ENCODE results near the gene WFIKKN1.

The WFIKKN1 gene

GRCh38 chr16:637081-638018 is 6.6 kb downstream of the WFIKKN1 start:
- peak; percentile 78 for DNase-seq (ENCODE audit: low read depth)

- DNase-seq (ENCODE audit: low read depth), result no peak
Measured at GRCh38 chr16:638034-638543, 7.3 kb downstream of the WFIKKN1 start.

- no peak for DNase-seq (ENCODE audit: low read depth)
Measured at GRCh38 chr16:638836-639235, 8.1 kb downstream of the WFIKKN1 start.

- DNase-seq (ENCODE audit: low read depth), result no peak
Measured at GRCh38 chr16:640614-641013, 9.8 kb downstream of the WFIKKN1 start.

GRCh38 chr16:641326-642188 is 10.8 kb downstream of the WFIKKN1 start, which contains the start of gene MCRIP2:
TSS of gene MCRIP2 (plus strand) at chr16:641828. CDS start at chr16:641992, 164 bp downstream.
- peak; percentile 58 for DNase-seq (ENCODE audit: low read depth)

- DNase-seq (ENCODE audit: low read depth), result no peak
Measured at GRCh38 chr16:642189-643049, 11.6 kb downstream of the WFIKKN1 start.

GRCh38 chr16:643050-643368 is 12.2 kb downstream of the WFIKKN1 start:
- no peak for DNase-seq (ENCODE audit: low read depth)

- no peak for DNase-seq (ENCODE audit: low read depth)
Measured at GRCh38 chr16:644556-644955, 13.8 kb downstream of the WFIKKN1 start.

- DNase-seq (ENCODE audit: low read depth), result no peak
Measured at GRCh38 chr16:645852-646678, 15.3 kb downstream of the WFIKKN1 start.

GRCh38 chr16:646679-647172 is 15.9 kb downstream of the WFIKKN1 start:
- no peak for DNase-seq (ENCODE audit: low read depth)

GRCh38 chr16:647173-647902 is 16.6 kb downstream of the WFIKKN1 start:
- DNase-seq (ENCODE audit: low read depth), result no peak

GRCh38 chr16:648071-648780 is 17.4 kb downstream of the WFIKKN1 start:
- DNase-seq (ENCODE audit: low read depth), result no peak

GRCh38 chr16:648781-649589 is 18.2 kb downstream of the WFIKKN1 start, which contains the start of gene WDR90:
TSS of gene WDR90 (plus strand) at chr16:649365. CDS start at chr16:649417, 52 bp downstream.
- DNase-seq (ENCODE audit: low read depth), result peak; percentile 90

GRCh38 chr16:649631-650030 is 18.8 kb downstream of the WFIKKN1 start:
- DNase-seq (ENCODE audit: low read depth), result no peak

- DNase-seq (ENCODE audit: low read depth), result no peak
Measured at GRCh38 chr16:651844-652243, 21.1 kb downstream of the WFIKKN1 start.

- DNase-seq (ENCODE audit: low read depth), result no peak
Measured at GRCh38 chr16:652454-653305, 21.9 kb downstream of the WFIKKN1 start.

GRCh38 chr16:654034-654433 is 23.2 kb downstream of the WFIKKN1 start:
- no peak for DNase-seq (ENCODE audit: low read depth)
